Activated CD4-positive, alpha-beta memory T cell treated with anti-CD3 and anti-CD28 coated beads for 36 hours (primary cell): ENCODE measurements around the gene RPTOR. TPM values are rescaled to one million over a fixed set of nuclear protein-coding genes. Genes with fewer than 3 reads are reported as not detected.

Experiments used
- CTCF ChIA-PET: fragments of 350-600 bp; sonication (Branson Sonifier 250); formaldehyde crosslinking; loops from one replicate; lab custom pipeline; 2021; ENCODE audit warnings: antibody characterized with exemption, inconsistent platforms; lab: Charles Lee
- POLR2A ChIA-PET: fragments of 350-600 bp; sonication (Branson Sonifier 250); formaldehyde crosslinking; loops from one replicate; lab custom pipeline; 2021; ENCODE audit warnings: antibody characterized with exemption; lab: Charles Lee
- DNase-seq: peaks from one replicate; pipeline ENCODE4 v3.0.0-alpha.2; 2020
- H3K27ac Mint-ChIP-seq: one replicate; pipeline ENCODE4 v1.8.0; 2021; ENCODE audit warnings: mixed read lengths
- H3K27me3 Mint-ChIP-seq: one replicate; pipeline ENCODE4 v1.8.0; 2021; ENCODE audit warnings: mixed read lengths
- H3K36me3 Mint-ChIP-seq: one replicate; pipeline ENCODE4 v1.8.0; 2021; ENCODE audit warnings: mixed read lengths
- H3K4me1 Mint-ChIP-seq: one replicate; pipeline ENCODE4 v1.8.0; 2021; ENCODE audit warnings: low read depth, mixed read lengths
- H3K4me3 Mint-ChIP-seq: one replicate; pipeline ENCODE4 v1.8.0; 2021; ENCODE audit warnings: mild to moderate bottlenecking, mixed read lengths
- H3K9me3 Mint-ChIP-seq: one replicate; pipeline ENCODE4 v1.8.0; 2021; ENCODE audit warnings: mixed read lengths
- intact Hi-C: fragments of 100-400 bp; cut with micrococcal nuclease; formaldehyde crosslinking; loops from one replicate; pipeline ENCODE4 v1.15.1; 2023
- total RNA-seq, 2 experiments: library from RNA; stranded (reverse); gene quantifications; one replicate each; pipeline ENCODE4 v1.2.3, GENCODE V29; 2021

Gene RPTOR
- total RNA-seq, 2 experiments from 2014 or later: 41.5 to 47.9 TPM

- intact Hi-C loops: no loop called here
- H3K36me3 Mint-ChIP-seq: peaks cover 54% of the 10 kb centered on the region
- H3K9me3 Mint-ChIP-seq: no peaks in the 10 kb centered on the region
- H3K27ac Mint-ChIP-seq: no peak overlapping the region
- H3K4me3 Mint-ChIP-seq: no peak overlapping the region
- DNase-seq: no peak
- ChIA-PET POLR2A (interaction anchor here (0.8 kb wide), 1 partner anchor 12 kb away, joined by 3 read pairs; no protein-coding TSS in a partner anchor), CTCF (interaction anchor here (1.0 to 2.0 kb wide), 2 partner anchors 11 to 19 kb away, joined by 3 to 7 read pairs; no protein-coding TSS in a partner anchor)
- H3K27me3 Mint-ChIP-seq: no peaks in the 10 kb centered on the region
- peaks cover 31% of the 10 kb centered on the region for H3K4me1 Mint-ChIP-seq
Observed at GRCh38 chr17:80886641-80887573, 342.3 kb downstream of the RPTOR start.

- Mint-ChIP-seq H3K27me3 (no peaks in the 10 kb centered on the region), H3K4me3 (no peak overlapping the region), H3K36me3 (peaks cover 55% of the 10 kb centered on the region), H3K4me1 (peaks cover 39% of the 10 kb centered on the region), H3K27ac (peak overlapping the region; percentile 64), H3K9me3 (no peaks in the 10 kb centered on the region)
- ChIA-PET POLR2A (interaction anchor here (3.5 kb wide), 1 partner anchor 10 kb away, joined by 41 read pairs; no protein-coding TSS in a partner anchor), CTCF (interaction anchor here (0.6 to 2.0 kb wide), 2 partner anchors 11 to 774 kb away, joined by 4 to 7 read pairs; no protein-coding TSS in a partner anchor)
- DNase-seq: no peak
- intact Hi-C loops: no loop called here
Observed at GRCh38 chr17:80887639-80888175, 343.1 kb downstream of the RPTOR start.

DNA sequence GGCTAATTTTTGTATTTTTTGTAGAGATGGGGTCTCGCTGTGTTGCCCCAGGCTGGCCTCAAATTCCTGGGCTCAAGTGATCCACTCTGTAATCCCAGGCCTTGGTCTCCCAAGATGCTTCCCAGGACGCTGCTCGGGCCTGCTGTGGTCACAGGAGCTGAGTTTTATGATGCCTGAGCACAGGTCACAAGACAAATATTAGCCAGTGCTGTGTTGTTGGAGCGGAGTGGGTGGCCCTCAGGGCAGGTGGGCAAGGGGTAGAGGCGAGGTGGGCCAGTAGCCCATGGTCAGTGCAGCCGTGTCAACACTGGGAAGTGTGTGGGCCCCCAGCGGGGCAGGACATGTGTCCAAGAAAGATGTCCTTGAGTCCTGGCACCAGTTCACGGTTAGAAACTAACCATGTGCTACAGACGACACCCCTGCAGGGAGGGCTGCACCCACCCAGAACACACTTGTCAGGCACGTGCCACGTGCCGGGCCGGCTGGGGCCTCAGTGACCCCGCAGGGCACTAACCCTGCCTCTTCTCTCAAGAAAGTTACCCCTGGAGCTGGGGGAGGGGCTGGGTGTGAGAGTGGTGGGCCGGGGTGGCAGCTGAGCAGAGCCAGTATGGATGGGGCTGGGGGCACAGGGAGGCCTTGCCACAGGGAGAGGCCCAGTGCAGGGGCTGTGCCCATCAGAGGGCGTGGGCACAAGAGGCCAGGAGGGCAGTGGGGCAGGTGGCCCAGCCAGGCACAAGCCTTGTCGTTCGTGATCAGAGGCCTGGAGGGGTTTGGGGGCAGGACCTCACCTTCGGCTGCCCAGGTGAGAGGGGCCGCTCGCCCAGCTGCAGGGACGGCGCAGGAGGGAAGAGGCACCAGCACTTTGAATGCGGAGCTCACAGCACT is 343.9 kb downstream of the RPTOR start:
- no peaks in the 10 kb centered on the region for H3K27me3 Mint-ChIP-seq
- H3K36me3 Mint-ChIP-seq: peaks cover 58% of the 10 kb centered on the region
- ChIA-PET POLR2A (interaction anchor here (1.0 to 3.5 kb wide), 4 partner anchors 11 to 34 kb away, joined by 3 to 41 read pairs (median 7); no protein-coding TSS in a partner anchor), CTCF (interaction anchor here (0.6 to 2.0 kb wide), 6 partner anchors 10 to 775 kb away, joined by 3 to 7 read pairs (median 4); no protein-coding TSS in a partner anchor)
- intact Hi-C loops: no loop called here
- H3K27ac Mint-ChIP-seq: peak overlapping the region; percentile 84
- H3K4me3 Mint-ChIP-seq: peak overlapping the region; percentile 60
- H3K9me3 Mint-ChIP-seq: no peaks in the 10 kb centered on the region
- H3K4me1 Mint-ChIP-seq: peaks cover 47% of the 10 kb centered on the region
- DNase-seq: no peak

GRCh38 chr17:80889231-80890195 is 344.9 kb downstream of the RPTOR start:
- H3K27me3 Mint-ChIP-seq: no peaks in the 10 kb centered on the region
- ChIA-PET POLR2A (interaction anchor here (0.6 to 3.5 kb wide), 6 partner anchors 9 to 35 kb away, joined by 3 to 41 read pairs (median 5); no protein-coding TSS in a partner anchor), CTCF (interaction anchor here (1.0 to 1.6 kb wide), 5 partner anchors 10 to 23 kb away, joined by 3 to 6 read pairs (median 4); no protein-coding TSS in a partner anchor)
- DNase-seq: peak; percentile 79
- peaks cover 55% of the 10 kb centered on the region for H3K4me1 Mint-ChIP-seq
- peak overlapping the region; percentile 96 for H3K27ac Mint-ChIP-seq
- H3K36me3 Mint-ChIP-seq: peaks cover 67% of the 10 kb centered on the region
- no peaks in the 10 kb centered on the region for H3K9me3 Mint-ChIP-seq
- intact Hi-C loops: loop anchor here (2.0 to 10.0 kb wide), 3 partner anchors 242 to 635 kb away; no protein-coding TSS in a partner anchor
- H3K4me3 Mint-ChIP-seq: peak overlapping the region; percentile 89

GRCh38 chr17:80890196-80890920 is 345.7 kb downstream of the RPTOR start:
- H3K4me1 Mint-ChIP-seq: peaks cover 58% of the 10 kb centered on the region
- POLR2A ChIA-PET: interaction anchor here (1.2 to 3.5 kb wide), 4 partner anchors 10 to 33 kb away, joined by 7 to 41 read pairs (median 12); no protein-coding TSS in a partner anchor

DNA sequence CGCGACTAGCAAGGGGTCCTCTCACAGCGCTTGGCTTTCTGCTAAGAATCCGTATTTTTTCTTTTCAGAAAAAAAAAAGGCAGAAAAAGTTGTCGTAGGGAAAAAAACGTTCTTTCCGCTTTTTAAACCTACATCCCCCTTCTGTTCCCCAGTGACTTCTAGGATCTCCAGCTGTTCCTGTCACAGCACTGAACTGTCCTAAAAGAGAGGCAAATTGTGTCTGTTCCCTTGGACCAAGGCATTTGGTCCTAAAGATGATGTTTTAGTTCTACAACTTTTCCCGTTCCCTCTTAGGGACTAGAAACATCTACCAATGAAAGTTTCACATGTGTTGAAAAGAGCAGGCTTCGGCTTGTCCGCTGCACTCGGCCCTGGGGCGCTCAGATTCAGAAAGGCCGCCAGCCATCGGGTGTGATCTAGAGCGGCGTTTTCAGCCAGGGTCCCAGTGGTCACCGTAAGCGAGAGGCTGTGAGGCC is 346.3 kb downstream of the RPTOR start:
- ChIA-PET CTCF (interaction anchor here (0.6 to 3.9 kb wide), 4 partner anchors 25 to 73 kb away, joined by 3 to 16 read pairs (median 10); no protein-coding TSS in a partner anchor), POLR2A (interaction anchor here (0.9 to 3.5 kb wide), 12 partner anchors 10 to 436 kb away, joined by 3 to 44 read pairs (median 9); no protein-coding TSS in a partner anchor)
- intact Hi-C loops: loop anchor here (1.0 to 10.0 kb wide), 8 partner anchors 14 to 636 kb away; no protein-coding TSS in a partner anchor
- H3K36me3 Mint-ChIP-seq: peaks cover 70% of the 10 kb centered on the region
- H3K4me1 Mint-ChIP-seq: peaks cover 64% of the 10 kb centered on the region
- H3K27ac Mint-ChIP-seq: peak overlapping the region; percentile 96
- H3K9me3 Mint-ChIP-seq: no peaks in the 10 kb centered on the region
- peak overlapping the region; percentile 89 for H3K4me3 Mint-ChIP-seq
- no peaks in the 10 kb centered on the region for H3K27me3 Mint-ChIP-seq
- no peak for DNase-seq

More at GRCh38 chr17:80890196-80890920, 345.7 kb downstream of the RPTOR start:
- peak; percentile 56 for DNase-seq
- CTCF ChIA-PET: interaction anchor here (0.6 to 1.6 kb wide), 3 partner anchors 12 to 72 kb away, joined by 3 to 4 read pairs (median 3); no protein-coding TSS in a partner anchor
- intact Hi-C loops: loop anchor here (2.0 to 10.0 kb wide), 3 partner anchors 243 to 636 kb away; no protein-coding TSS in a partner anchor
- Mint-ChIP-seq H3K36me3 (peaks cover 68% of the 10 kb centered on the region), H3K27ac (peak overlapping the region; percentile 96), H3K4me3 (peak overlapping the region; percentile 89), H3K27me3 (no peaks in the 10 kb centered on the region), H3K9me3 (no peaks in the 10 kb centered on the region)

- intact Hi-C loops: loop anchor here (1.0 to 10.0 kb wide), 12 partner anchors 10 to 637 kb away; no protein-coding TSS in a partner anchor
- POLR2A ChIA-PET: interaction anchor here (0.5 to 3.1 kb wide), 17 partner anchors 9 to 437 kb away, joined by 3 to 44 read pairs (median 5); no protein-coding TSS in a partner anchor
Observed at GRCh38 chr17:80891397-80892018, 346.9 kb downstream of the RPTOR start.

GRCh38 chr17:80892019-80892855 is 347.6 kb downstream of the RPTOR start:
- H3K9me3 Mint-ChIP-seq: no peaks in the 10 kb centered on the region
- CTCF ChIA-PET: interaction anchor here (0.6 to 3.9 kb wide), 14 partner anchors 9 to 465 kb away, joined by 3 to 16 read pairs (median 4); no protein-coding TSS in a partner anchor
- H3K4me3 Mint-ChIP-seq: peak overlapping the region; percentile 89
- H3K4me1 Mint-ChIP-seq: peaks cover 71% of the 10 kb centered on the region
- POLR2A ChIA-PET: interaction anchor here (0.5 to 3.1 kb wide), 20 partner anchors 9 to 437 kb away, joined by 3 to 44 read pairs (median 4); no protein-coding TSS in a partner anchor
- intact Hi-C loops: loop anchor here (1.0 to 10.0 kb wide), 6 partner anchors 9 to 437 kb away; no protein-coding TSS in a partner anchor
- H3K27ac Mint-ChIP-seq: peak overlapping the region; percentile 96
- peaks cover 67% of the 10 kb centered on the region for H3K36me3 Mint-ChIP-seq
- peak; percentile 97 for DNase-seq
- H3K27me3 Mint-ChIP-seq: no peaks in the 10 kb centered on the region

More at GRCh38 chr17:80891397-80892018, 346.9 kb downstream of the RPTOR start:
- Mint-ChIP-seq H3K27me3 (no peaks in the 10 kb centered on the region), H3K36me3 (peaks cover 69% of the 10 kb centered on the region), H3K9me3 (no peaks in the 10 kb centered on the region), H3K4me1 (peaks cover 68% of the 10 kb centered on the region), H3K4me3 (peak overlapping the region; percentile 89), H3K27ac (peak overlapping the region; percentile 96)
- CTCF ChIA-PET: interaction anchor here (0.6 to 3.9 kb wide), 11 partner anchors 10 to 464 kb away, joined by 3 to 16 read pairs (median 7); no protein-coding TSS in a partner anchor
- peak; percentile 91 for DNase-seq
